NCI-H226 (cell line): ENCODE measurements around the gene CYP24A1.
A peak's percentile ranks its signal among the peaks of the same experiment; 100 is the strongest.

ENCODE experiments used
- DNase-seq: peaks from one replicate; pipeline ENCODE4 v3.0.0-alpha.2; 2015

Gene CYP24A1

DNA sequence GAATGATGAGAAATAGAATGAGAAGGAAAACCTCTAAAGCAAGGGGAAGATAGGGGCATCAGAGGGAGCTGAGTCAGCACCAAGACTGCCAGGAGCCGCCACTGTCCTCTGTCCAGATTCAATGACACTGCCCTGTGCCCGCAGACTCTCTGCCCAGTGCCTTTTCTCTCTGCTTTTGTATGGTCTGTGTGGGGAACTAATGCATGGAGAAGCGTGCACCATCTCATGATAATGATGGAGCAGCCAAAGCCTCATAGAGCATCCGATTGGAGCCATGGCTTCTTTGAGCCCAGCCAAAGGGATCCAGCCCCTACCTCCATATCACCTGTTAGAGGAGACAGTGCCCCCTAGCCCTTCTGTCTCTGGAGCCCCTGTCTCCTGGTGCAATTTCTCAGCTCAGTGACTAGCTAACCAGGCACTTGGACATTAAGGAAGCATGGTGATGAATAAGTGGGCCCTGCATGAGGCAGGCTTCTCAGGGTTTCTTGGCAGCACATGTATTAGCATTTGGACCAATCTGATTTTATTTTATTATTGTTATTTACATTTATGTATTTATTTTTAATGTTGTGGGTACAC is 27.6 kb upstream of the CYP24A1 start:
- no peak for DNase-seq

DNA sequence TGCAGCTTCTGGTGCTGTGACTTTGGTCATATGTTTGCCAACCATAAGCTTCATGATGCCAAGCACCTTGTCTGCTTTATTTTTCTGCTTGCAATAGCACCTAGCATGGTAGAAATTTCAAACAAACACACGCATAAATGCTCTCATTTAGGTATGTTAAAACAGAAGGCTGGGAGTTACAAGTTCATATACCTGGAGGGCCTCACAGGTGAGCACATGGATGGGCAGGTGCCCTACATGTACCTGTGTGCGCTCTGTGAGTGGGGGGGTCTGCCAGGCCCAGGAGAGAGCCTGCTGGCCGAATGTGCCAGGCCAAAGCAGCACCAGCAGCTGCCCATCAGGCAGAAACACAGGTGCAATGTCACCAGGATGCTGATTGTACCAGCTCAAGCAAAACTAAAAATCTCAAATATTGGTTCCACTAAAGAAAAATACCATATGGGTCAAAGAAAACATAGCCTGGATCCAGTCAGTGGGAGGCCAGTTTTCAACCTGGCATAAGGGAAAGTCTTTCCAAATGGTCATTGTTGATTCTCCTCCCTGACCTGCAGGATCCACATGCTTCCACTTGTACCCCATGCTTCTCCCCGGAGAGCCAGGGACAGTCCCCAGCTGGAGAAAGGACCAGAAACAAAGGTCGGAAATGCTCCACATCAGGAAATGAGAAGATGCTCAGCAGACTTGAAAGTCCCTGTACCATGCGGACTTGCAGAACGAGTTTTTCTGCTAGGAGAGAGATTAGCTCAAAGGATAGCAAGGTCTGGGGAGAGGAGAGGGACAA is 26.9 kb upstream of the CYP24A1 start:
- DNase-seq = no peak

DNA sequence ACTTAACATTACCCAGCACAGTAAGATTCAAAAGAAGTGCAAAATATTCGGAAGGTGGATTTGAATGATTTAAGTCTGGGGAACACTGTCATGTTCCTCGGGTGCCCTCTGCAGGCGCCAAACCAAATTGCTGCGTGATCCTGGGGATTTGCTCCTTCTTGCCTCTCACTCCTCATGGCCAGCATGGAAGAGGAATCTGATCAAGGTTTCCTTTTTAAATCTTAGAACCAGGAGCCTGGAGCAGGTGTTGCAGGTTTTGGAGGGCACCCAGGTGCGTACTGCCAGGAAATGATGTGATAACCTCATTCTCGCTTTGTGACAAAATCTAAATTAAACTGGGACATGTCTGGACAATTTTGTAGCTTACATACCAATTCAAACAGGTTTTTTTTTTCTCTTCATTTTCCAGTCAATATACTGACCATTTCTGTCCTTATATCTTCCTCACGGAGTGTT is 26.0 kb upstream of the CYP24A1 start:
- peak; percentile 30 for DNase-seq

DNA sequence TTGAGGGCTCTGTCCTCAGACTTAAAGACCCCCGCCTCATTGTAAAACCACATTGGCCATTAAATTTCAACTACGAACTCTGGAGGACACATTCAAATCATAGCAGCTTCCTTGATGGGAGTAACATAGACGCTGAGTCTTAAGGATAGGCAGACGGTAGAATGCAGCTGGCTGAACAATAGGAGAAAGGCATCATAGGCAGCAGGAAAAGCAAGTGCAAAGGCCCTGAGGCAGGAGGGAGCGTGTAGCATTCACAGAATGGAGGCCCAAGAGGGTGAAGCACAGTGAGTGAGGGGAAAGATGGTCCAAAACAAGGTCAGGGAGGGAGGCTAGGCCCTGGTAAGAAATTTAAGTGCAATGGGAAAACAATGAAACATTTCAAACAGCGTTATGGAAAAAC is 25.5 kb upstream of the CYP24A1 start:
- no peak for DNase-seq

DNA sequence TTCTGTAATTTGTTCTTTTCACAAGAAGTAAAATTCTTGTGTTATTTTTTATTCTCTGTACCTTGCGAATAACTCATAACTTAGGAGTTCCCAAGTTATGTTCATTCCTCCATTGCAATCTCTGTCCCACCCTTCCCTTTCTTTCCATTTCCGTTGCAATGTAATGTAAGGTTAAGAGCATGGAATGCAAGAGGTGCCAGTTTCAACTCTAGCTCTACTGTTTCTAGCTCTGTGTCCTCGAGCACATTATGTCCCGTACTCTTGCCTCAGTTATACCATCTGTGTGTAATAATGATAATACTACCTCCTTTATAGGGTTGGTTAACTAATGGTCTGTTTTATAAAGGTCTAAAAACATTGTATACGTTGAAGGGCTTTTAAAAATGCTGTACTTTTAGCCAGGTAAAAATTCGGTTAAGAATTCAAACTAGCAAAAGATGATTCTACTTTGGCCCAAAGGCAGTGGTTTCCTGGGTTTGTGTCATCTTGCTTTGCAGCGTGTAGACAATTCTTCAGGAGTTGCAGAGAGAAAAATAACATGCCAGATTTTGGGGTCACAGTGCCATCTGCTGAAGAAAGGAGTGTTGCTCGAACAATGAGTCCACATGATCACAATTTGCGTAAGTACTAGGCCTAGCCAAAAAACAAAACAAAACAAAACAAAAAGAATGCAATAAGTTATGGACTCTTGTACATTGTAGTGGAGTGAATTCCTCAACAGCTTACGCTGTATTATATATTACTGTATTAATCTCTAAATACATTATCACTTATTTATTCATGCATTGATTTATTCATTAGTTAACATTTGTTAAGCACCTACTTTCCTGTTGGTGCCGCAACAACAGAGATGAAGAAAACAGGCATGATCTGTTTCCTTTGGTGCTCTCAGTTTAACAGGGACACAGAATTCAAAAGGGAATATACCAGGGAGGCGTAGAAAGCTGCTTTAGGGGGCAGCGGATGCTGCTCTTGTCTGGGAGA is 24.1 kb upstream of the CYP24A1 start:
- DNase-seq = peak; percentile 59

DNA sequence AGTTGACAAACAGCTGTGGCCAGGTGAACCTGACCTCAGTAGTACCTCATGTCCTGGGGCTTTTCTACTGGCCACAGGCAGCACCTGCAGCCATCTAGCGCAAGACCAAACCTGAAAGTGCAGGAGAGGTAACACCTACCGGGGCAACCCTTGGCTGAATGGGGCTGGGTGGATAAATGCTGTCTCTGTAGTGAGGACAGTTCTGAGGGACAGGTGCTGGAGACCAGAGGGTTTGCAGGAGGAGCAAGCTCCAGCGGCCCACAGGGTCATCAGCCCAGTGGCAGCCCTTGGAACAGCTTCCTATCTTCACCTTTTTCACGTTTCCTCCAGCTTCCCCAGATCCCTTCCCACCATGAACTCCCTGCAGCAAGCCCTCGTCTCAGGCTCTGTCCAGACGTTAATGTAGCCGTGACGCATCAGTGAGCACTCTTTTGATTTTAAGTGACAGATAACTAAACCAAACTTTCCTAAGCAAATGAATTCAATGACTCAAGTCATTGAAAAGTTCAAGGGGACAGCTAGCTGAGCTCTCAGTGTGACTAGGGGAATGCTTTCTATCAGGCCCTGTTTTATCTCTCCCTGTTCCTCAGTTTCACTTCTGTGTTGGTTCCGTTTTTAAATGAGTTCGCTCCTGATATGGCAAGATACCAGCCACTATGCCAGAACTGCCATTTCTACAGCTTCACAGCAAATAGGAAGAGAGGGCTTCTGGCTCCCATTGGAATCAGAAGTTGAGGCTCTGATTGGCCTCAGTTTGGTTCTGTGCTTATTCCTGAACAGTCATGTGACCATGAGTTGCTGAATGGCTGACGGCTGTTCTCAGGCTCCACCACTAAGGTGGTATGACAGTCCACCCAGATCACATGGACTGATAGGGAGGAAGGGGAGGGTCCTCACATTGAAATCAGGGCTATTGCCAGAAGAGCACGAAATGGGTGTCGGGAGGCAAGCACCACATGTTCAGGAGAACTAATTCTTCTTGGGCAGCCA is 22.0 kb upstream of the CYP24A1 start:
- no peak for DNase-seq

DNA sequence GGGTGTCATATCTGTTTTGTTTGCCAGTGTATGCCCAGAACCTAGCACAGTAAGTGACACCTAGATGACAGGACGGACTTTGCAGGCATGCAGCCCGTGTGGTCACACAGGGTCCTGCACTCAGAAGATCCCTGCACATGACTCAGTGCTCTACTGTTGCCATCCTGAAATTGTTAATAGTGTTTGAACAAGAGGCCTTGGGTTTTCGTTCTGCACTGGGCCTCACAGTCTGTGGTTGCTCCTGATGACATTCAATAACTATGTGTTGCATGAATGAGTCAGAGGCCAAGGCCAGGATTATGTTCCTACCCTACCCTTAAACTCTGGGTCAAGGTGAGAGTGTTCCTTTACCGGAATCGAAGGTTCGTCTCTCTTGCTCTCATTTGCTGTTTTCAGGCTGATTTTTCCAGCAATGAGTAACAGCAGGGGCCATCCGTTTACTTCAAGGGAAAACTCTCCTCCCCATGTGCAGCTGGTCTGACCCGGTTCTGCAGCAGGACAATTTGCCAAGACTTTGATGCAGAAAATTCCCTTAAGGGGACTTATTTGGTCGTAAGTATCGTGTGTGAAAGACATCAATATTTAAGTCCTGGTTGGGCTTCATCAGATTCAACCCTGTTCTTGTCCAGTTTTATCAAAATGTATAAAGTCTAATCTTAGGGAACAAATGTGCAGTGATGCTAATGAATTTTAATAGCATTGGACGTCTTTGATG is 21.1 kb upstream of the CYP24A1 start:
- no peak for DNase-seq

DNA sequence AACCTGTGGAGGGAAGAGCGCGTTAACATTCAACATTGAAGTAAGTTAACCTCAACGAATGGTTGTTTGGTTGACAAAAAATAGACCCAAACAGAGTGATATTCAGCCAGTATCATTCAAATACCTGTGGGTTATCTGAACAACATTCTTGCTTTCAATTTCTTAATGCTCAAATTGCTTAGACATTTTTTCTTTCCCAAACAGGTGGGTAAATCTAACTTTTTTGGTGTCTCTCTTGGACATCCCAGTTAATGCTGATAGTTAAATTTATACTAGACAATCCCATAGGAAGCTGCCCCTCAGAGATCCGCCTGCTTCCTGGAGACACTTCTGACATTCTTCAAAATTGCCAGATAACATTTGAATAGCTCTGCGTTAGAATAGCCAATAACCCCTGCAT is 20.0 kb upstream of the CYP24A1 start:
- no peak for DNase-seq

DNA sequence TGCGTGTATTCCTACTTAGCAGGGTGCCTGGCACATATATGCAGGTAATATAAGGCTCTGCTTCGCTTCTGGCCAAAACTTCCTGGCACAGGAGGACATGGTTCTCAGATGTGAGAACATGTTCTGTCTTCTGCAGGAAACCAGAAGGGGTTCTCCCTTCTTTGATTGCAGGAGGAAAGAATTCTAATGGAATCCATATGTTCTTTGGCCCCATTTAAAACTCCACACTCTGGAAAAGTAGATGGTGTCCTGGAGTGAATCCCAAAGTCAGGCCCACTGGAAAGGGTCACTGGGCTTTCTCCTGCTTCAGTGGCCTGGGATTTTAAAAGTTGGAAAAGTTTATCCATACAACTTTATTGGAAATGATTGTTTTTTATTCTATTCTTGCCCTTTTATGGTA is 16.4 kb upstream of the CYP24A1 start:
- DNase-seq = no peak

DNA sequence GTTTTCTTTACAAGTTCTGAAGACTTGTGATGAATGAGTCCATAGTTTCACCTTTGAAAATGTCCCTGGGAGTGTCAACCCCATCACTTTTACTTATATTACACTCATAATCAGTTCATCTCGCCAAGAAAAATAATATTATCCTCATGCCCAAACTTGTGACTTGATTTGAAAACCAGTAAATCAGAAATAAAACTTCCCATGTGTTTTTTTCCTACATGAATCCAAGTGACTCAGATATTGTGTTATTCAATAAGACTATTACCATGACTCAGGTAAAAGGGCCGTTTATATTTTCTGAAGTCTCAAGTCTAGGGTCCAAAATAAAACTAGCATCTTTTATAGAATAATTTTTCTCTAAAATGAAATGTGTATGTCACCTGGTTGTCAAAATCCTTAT is 15.8 kb upstream of the CYP24A1 start:
- no peak for DNase-seq

DNA sequence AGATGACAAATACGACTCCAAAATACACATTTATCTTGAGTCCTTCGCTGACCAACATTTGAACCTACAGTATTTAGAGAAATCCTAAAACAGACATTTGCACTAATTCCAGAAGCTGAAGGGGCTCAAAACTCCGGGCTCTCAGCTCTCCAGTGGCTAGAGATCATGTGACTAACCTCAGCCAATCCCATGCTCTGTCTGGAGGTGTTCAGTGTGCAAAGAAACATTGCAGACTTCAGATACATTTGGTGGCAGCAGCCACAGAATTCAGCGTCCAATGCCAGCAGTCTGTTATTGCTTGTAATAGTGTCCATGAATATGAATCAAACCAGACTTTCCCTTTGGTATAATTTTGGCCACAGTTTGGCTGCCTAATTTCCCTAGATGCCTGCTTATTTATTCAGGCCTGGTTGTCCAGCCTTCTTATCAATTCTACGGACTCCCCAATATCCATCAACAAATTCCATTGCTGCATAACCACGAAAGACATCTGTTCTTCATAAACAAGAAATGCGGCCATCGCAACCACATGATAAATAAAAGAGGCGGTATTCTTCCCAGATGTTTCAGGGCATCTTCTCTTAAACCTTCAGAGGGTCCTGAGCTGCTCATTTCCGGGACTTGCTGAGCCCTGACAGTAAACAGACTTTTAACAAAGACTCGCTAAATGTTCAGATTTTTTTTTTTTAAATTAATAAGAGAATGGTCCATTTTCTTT is 14.5 kb upstream of the CYP24A1 start:
- DNase-seq = no peak

DNA sequence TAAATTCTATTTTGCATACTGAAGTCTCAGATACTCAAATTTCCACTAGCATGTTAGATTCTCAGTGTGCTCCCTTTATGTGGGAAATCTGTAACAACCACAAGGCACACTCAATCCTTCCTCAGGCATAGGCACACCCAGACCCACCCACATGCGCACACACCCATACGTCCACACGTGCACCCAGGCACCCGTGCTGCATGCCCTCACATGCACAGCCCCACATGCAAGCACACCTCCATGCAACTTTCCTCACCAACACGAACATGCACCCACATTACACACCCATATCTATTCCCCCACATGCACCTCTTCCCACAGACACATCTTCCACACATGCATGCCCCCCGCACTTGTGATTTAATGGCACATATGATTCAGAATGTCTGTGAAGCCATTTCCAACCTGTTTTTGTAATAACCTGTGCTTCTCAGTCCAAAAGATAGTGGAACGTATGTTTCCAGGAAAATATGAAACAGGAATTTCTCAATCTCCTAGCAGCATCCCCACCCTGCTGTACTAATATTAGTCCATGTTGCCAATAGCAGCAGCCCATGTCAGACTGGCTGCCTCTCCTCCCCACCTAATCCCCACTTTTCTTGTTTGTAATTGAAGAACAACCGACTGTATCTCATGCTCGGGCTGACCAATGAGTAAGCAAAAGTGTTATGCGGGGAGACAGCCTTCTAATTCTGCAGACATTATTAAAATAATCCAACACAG is 11.3 kb upstream of the CYP24A1 start:
- no peak for DNase-seq

DNA sequence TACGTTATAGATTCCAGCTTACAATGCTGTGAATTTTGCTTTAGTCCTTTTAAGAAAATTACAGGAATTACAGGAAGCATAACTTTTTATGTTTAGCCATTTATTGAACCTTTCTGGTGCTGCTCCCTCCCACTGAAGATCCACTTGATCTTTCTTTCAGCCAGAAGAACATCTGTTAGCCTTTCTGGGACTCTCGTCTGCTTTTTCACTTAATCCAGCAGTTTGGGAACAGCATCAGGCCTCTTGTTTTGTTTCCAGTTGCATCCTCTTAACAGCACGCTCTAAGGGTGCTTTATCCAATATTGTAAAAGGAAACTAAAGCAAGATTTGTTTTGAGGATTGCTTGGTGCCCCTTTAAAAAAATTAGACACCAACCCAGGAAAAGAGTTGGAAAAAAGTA is 10.3 kb upstream of the CYP24A1 start:
- DNase-seq = no peak

DNA sequence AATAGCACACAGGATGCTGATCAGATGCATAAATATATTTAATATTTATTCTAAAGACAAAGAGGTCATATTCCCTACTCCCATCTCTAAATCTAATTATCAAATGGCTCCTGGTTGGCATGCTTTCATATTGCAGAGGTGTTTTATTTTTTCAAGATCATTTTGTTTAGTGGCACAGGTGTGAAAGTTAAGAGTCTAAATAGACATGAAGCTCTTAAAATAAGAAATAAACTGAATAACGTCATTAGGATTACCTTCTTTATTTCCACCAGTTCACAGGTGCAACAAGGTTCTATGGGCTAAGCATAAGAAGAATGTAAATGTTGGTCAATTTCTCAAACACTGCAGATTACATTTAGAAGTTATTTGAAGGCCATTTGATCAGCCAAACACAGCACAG is 7.1 kb upstream of the CYP24A1 start:
- DNase-seq = no peak

DNA sequence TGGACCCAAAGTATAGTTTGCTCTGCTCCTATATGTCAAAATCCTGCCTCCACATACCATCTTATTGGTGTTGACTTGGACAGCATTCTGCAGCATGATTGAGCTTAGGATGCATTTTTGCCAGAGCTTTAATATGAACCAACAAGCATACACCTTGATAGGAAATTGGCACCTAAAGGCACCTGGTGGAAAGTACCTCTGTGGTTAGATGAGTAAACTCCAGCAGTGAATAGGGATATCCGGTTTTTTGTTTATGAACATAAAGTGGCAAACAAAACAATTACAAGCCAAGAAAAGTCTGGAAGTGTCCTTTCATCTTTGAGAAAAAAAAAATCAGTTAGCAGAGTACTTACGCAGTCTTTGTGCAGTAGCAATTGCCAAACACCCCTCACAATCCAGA is 6.2 kb upstream of the CYP24A1 start:
- DNase-seq = no peak

DNA sequence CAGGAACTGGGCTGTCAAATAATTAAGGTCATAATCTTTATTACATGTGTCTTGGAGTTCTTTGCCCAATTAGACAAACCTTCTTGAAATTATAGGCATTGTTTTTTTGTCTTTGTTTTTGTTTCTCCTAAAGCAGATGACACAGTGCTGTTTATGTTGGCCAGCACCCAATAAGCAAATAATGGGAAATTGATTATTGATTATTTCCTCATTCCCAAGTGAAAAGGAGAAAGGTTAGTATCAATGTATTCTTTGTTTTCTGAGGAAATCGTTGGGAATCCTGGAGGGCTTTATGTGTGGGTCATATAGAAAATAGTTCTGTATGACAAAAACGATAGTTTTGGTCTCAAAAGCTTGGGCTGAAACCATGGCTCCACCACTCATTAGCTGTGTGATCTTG is 4.5 kb upstream of the CYP24A1 start:
- no peak for DNase-seq

DNA sequence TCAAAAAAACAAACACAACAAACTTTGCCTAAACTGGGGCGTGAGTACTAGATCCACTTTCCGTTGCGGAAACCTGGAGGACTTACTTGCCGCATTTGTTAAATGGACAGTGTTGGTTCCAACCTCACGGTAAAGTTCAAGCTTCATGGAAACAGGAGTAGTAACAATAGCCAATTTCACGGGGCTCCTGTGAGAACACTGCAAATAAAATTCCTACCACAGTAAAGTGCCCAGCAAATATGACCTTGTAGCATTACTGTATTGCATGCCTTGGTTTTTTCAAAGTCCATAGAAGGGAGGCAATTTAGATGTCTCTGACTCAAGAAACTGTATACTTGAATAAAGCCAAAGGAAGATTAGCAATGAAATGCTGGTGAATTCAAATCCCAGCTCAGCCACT is 3.6 kb upstream of the CYP24A1 start:
- DNase-seq = no peak

DNA sequence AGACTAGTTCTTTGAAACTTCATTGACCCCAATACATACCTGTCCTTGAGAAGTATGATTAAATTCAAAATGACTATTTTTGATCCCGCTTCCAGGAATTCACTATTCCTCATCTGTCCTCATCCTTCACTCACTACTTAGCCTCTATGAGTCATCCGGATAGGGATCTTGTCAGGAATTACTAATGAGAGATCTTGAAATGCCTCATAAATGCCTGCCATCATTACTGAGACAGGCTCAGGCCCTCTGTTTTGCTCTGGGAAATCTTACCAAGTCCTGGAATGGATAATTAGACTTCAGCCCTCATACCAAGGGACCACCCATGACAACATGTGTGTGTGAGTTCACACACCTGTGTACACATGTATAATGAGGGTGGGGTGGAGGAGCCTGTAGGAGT is 2.8 kb upstream of the CYP24A1 start:
- peak; percentile 48 for DNase-seq

DNA sequence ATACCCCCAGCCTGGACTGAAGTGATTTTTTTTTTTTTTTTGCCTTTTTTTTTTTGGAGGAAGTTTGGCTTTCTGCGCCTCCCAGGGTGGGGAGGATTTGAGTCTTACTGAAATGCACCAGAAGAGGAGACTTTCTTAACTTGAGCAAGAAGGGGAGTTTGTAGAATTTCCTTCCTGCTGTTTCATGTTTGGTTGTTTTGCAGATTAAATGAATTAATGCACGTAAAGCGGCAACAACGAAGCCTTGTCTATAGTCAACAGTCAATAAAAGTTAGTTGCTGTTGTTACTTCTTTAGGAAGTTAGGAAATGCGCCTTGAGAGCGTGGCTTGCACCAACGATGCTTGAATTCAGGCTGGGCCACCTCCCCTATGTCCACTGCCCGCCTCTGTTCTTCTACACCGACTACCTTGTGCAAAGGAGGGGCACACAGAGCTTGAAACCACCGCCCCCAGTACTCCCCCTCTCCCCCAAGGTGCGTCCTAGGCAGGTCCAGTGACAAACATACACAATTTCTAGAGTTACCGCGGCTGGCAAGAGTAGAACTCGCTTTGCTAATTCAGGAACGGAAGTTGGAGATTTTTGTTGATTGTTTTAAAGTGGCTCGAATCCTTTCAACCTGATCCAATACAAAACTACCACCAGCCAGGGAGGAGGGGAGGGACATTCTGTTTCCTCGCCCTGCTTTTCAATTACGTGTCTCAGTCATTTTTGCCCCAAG is 830 bp upstream of the CYP24A1 start:
- DNase-seq = no peak
